Right lobe of liver (tissue), 4 donors: Measurements from ENCODE around the gene ISM2.

ENCODE experiments used
- CTCF ChIP-seq, 4 donors: fragments of 200-600 bp in 3 of 4; fragments of 450-650 bp in 1 of 4; IDR thresholded peaks; one replicate each; pipeline versions ENCODE4 v1.5.1 to v1.8.0; 2016 to 2022; ENCODE audit warnings: antibody characterized with exemption in 4 of 4, mild to moderate bottlenecking in 2 of 4
- POLR2A ChIP-seq: fragments of 450-650 bp; IDR thresholded peaks from one replicate; pipeline ENCODE4 v1.6.1; 2017; ENCODE audit warnings: antibody characterized with exemption, mild to moderate bottlenecking
- donor health status: DM: no; HTN: no; CAD: no.
- donor health status: DM: no; HTN: no; CAD: no.
- donor health status: DM: no; HTN: yes; CAD: no.

GRCh38 chr14:77508876-77509275 lies 10.3 kb upstream of the ISM2 start:
- TF ChIP-seq POLR2A (no peak), CTCF (IDR thresholded peaks at IDR 0.05) (no peak)
